ENCODE measurements around the gene ZNF488.

Gene ZNF488

GRCh38 chr10:47371629-47372485 lies 12.2 kb downstream of the ZNF488 start:
- DNase-seq (ENCODE audit: low spot score in 2 of 2): peak in 1 of 2 experiments; percentile 1
- Histone ChIP-seq H3K36me3 (replicated peaks) (no peaks in the 10 kb centered on the region), H3K4me1 (no peaks in the 10 kb centered on the region), H3K27me3 (ENCODE audit: low read depth) (no peaks in the 10 kb centered on the region), H3K4me3 (no peak overlapping the region), H3K9me3 (no peaks in the 10 kb centered on the region)
- in situ Hi-C loops (cut with MboI; ENCODE audit: low sequenced_read_pairs): no loop called here

- no peaks in the 10 kb centered on the region for H3K36me3 ChIP-seq (replicated peaks)
- H3K4me3 ChIP-seq: no peak overlapping the region
- no peaks in the 10 kb centered on the region for H3K4me1 ChIP-seq
- no peak for DNase-seq (ENCODE audit: low spot score in 2 of 2)
- no peaks in the 10 kb centered on the region for H3K9me3 ChIP-seq
- in situ Hi-C loops (cut with MboI; ENCODE audit: low sequenced_read_pairs): no loop called here
- no peaks in the 10 kb centered on the region for H3K27me3 ChIP-seq (ENCODE audit: low read depth)
Measured at GRCh38 chr10:47370878-47371277, 13.2 kb downstream of the ZNF488 start.

DNA sequence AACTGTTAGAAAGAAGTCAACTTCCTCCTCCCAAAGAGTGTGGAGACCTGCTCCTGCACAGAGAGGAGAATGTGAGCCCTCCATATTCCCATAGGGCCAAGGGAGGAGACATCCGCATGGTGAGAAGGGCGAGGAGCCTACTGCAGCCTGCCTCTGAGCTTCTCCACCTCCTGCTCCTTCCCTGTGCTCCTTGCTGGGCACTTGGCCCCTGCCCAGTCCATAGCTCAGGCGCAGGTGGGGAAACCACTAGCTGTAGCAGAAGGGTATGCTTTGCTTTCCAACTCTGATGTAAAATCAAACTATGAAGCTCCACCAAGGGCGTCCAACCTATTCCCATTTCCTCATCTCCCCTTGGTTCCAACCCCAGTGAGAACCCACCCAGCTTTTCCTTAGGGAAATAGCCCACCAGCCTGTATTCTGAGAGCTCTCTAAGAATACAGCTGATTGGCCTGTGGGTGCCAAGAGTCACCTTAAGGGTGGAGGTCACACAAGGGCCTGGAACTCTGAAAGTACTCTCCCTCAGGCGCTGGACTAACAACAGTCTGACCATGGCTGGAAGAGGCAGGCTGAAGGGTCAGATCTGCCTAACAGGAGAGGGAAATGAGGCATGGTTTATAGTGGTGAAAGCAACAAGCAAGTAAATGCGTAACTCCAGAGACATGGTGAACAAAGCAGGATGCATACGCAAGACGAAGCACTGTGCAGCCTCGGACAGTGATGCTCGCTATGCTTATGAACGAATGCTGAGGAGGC lies 13.9 kb downstream of the ZNF488 start:
- DNase-seq (ENCODE audit: low spot score in 2 of 2): peak in 1 of 2 experiments; percentile 1
- Histone ChIP-seq H3K4me3 (no peak overlapping the region), H3K9me3 (no peaks in the 10 kb centered on the region), H3K4me1 (no peaks in the 10 kb centered on the region), H3K27me3 (ENCODE audit: low read depth) (no peaks in the 10 kb centered on the region), H3K36me3 (replicated peaks) (no peaks in the 10 kb centered on the region)
- in situ Hi-C loops (cut with MboI; ENCODE audit: low sequenced_read_pairs): no loop called here

GRCh38 chr10:47369251-47369894 lies 14.7 kb downstream of the ZNF488 start:
- DNase-seq (ENCODE audit: low spot score in 2 of 2): no peak
- H3K4me3 ChIP-seq: no peak overlapping the region
- no peaks in the 10 kb centered on the region for H3K36me3 ChIP-seq (replicated peaks)
- no peaks in the 10 kb centered on the region for H3K4me1 ChIP-seq
- no peaks in the 10 kb centered on the region for H3K9me3 ChIP-seq
- no peaks in the 10 kb centered on the region for H3K27me3 ChIP-seq (ENCODE audit: low read depth)
- in situ Hi-C loops (cut with MboI; ENCODE audit: low sequenced_read_pairs): no loop called here

DNA sequence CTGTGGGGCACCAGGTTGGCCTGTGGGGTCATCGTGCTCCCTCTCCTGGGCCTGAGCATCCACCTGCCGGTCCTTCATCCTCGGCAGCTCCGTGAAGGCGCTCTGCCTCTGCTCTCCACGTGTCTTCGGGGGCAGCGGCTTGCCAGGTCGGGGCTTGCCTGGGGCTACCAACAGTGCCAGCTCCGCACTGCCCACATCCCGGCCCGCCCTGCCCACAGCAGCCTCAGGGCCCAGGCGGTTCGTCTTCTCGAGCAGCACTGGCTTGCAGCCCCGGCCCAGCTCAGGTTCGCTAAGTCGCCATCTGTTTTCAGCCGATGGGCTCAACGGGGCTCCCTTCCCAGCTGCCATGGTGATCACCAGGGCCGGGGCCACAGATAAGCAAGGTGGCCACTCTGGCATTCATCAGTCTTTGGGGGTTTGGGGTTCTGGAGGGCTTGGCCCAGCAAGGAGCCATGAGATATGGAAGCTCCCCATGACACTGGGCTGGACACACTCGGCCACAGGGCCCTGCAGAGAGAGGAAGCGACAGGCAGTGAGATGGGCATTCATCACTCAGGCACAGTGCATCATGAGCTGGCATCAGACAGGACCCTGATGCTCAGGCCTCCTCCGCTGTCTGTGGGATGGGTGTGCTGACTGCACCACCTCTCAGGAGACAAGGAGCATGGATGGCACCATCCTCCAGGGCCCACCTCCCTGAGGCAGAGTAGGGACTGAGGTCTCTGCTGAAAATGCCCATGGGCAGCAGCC lies 15.5 kb downstream of the ZNF488 start:
- Histone ChIP-seq H3K9me3 (no peaks in the 10 kb centered on the region), H3K36me3 (replicated peaks) (no peaks in the 10 kb centered on the region), H3K4me3 (no peak overlapping the region), H3K4me1 (no peaks in the 10 kb centered on the region), H3K27me3 (ENCODE audit: low read depth) (no peaks in the 10 kb centered on the region)
- in situ Hi-C loops (cut with MboI; ENCODE audit: low sequenced_read_pairs): no loop called here
- DNase-seq (ENCODE audit: low spot score in 2 of 2): no peak

DNA sequence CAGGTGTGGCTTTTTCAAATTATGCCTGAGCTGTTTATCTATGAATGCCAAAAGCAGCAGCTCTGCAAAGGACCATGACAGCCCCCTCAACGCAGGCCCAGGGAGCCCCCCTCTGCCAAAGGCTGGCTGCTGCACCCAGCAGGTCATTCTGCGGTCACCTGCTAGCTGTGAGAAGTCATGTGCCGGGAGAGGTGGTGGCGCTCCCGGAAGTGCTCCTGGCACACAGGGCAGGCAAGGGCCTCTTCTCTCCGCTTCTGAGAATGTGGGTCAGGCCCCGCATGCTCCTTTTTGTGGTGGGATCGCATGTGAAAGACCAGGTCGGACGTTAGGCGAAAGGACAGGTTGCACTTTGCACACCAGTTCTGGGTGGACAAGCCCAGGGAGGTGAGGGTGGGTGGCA lies 16.4 kb downstream of the ZNF488 start:
- Histone ChIP-seq H3K27me3 (ENCODE audit: low read depth) (no peaks in the 10 kb centered on the region), H3K4me1 (no peaks in the 10 kb centered on the region), H3K9me3 (no peaks in the 10 kb centered on the region), H3K4me3 (no peak overlapping the region), H3K36me3 (replicated peaks) (no peaks in the 10 kb centered on the region)
- no peak for DNase-seq (ENCODE audit: low spot score in 2 of 2)
- in situ Hi-C loops (cut with MboI; ENCODE audit: low sequenced_read_pairs): no loop called here

- in situ Hi-C loops (cut with MboI; ENCODE audit: low sequenced_read_pairs): no loop called here
- no peak for DNase-seq (ENCODE audit: low spot score in 2 of 2)
- H3K36me3 ChIP-seq (replicated peaks): no peaks in the 10 kb centered on the region
- H3K4me3 ChIP-seq: no peak overlapping the region
- no peaks in the 10 kb centered on the region for H3K9me3 ChIP-seq
- H3K4me1 ChIP-seq: no peaks in the 10 kb centered on the region
- H3K27me3 ChIP-seq (ENCODE audit: low read depth): no peaks in the 10 kb centered on the region
Measured at GRCh38 chr10:47366731-47367460, 17.2 kb downstream of the ZNF488 start.

- no peaks in the 10 kb centered on the region for H3K36me3 ChIP-seq (replicated peaks)
- no peaks in the 10 kb centered on the region for H3K4me1 ChIP-seq
- no peaks in the 10 kb centered on the region for H3K27me3 ChIP-seq (ENCODE audit: low read depth)
- in situ Hi-C loops (cut with MboI; ENCODE audit: low sequenced_read_pairs): no loop called here
- H3K9me3 ChIP-seq: no peaks in the 10 kb centered on the region
- no peak for DNase-seq (ENCODE audit: low spot score in 2 of 2)
- H3K4me3 ChIP-seq: no peak overlapping the region
Measured at GRCh38 chr10:47366181-47366631, 17.9 kb downstream of the ZNF488 start.

DNA sequence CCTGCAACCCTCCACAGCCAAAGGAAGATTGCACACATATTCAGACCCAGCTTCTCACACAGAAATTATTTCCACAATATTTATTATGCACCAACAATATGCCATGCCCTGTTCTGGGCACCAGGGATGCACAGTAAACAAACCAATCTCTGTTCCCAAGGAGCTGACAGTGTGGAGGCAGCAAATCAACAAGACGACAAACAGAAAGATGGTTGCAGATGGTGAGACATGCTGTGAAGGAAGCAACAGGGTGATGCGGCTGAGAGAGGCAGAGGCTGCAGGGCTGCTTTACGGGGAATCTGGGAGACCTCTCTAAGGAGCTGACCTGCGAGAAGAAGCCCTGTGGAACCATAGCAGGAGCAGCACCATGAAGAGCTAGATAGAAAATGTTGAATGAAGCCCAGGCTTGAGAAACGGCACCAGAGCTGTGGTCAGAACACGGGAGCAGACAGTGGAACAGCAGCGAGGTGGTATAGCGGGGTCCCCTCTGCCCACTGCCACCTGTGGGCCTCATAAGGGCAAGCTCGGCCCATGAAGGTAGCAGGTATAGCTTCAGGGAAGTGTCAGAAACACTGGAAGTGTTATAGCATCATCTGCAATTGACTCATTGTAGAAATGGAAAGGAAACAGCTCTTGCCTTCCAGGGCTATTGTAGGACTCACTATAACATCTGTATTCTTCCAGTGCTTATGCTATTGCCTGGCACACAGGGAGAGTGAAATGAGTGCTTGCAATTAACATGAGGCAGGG lies 18.5 kb downstream of the ZNF488 start:
- Histone ChIP-seq H3K4me1 (no peaks in the 10 kb centered on the region), H3K36me3 (replicated peaks) (no peaks in the 10 kb centered on the region), H3K27me3 (ENCODE audit: low read depth) (no peaks in the 10 kb centered on the region), H3K9me3 (no peaks in the 10 kb centered on the region), H3K4me3 (no peak overlapping the region)
- DNase-seq (ENCODE audit: low spot score in 2 of 2): no peak
- in situ Hi-C loops (cut with MboI; ENCODE audit: low sequenced_read_pairs): no loop called here

DNA sequence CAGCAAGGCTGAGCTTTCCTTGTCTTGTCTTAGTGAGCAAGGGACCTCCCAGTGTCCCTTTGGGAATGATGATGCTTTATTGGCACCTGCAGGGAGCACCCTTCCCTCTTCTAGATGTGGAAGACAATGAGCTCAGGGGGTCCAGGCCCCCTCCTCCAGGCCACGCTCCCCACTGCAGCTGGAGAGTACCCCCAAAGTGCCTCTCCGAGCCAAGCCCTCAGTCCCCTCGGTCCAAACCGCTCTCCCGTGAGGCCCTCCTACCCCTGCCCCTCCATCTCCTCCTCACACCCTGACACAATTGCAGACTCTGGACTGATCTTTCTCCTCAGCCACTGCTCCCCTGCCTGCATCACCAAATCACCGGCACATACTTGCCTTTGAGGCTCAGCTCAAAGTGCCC lies 19.2 kb downstream of the ZNF488 start:
- H3K9me3 ChIP-seq: no peaks in the 10 kb centered on the region
- no peaks in the 10 kb centered on the region for H3K4me1 ChIP-seq
- in situ Hi-C loops (cut with MboI; ENCODE audit: low sequenced_read_pairs): no loop called here
- H3K27me3 ChIP-seq (ENCODE audit: low read depth): no peaks in the 10 kb centered on the region
- DNase-seq (ENCODE audit: low spot score in 2 of 2): no peak
- no peak overlapping the region for H3K4me3 ChIP-seq
- no peaks in the 10 kb centered on the region for H3K36me3 ChIP-seq (replicated peaks)

GRCh38 chr10:47364366-47364765 lies 19.7 kb downstream of the ZNF488 start:
- no peaks in the 10 kb centered on the region for H3K36me3 ChIP-seq (replicated peaks)
- DNase-seq (ENCODE audit: low spot score in 2 of 2): no peak
- in situ Hi-C loops (cut with MboI; ENCODE audit: low sequenced_read_pairs): no loop called here

GRCh38 chr10:47363781-47364180 lies 20.3 kb downstream of the ZNF488 start:
- in situ Hi-C loops (cut with MboI; ENCODE audit: low sequenced_read_pairs): no loop called here
- no peak for DNase-seq (ENCODE audit: low spot score in 2 of 2)
- Histone ChIP-seq H3K36me3 (replicated peaks) (no peaks in the 10 kb centered on the region), H3K9me3 (no peaks in the 10 kb centered on the region), H3K4me1 (no peaks in the 10 kb centered on the region), H3K27me3 (ENCODE audit: low read depth) (no peaks in the 10 kb centered on the region), H3K4me3 (no peak overlapping the region)

More at GRCh38 chr10:47364366-47364765, 19.7 kb downstream of the ZNF488 start:
- Histone ChIP-seq H3K9me3 (no peaks in the 10 kb centered on the region), H3K27me3 (ENCODE audit: low read depth) (no peaks in the 10 kb centered on the region), H3K4me3 (no peak overlapping the region), H3K4me1 (no peaks in the 10 kb centered on the region)
